ENCODE results near the gene ACR. TPM values are rescaled to one million over a fixed set of nuclear protein-coding genes. Genes with fewer than 3 reads are reported as not detected.

Gene ACR
- total and polyA plus RNA-seq, 2 of the 8 experiments (the other 6 are each of a cell fraction or from before 2014, with no cell fraction given) = 0.56 TPM; not detected in 1

DNA sequence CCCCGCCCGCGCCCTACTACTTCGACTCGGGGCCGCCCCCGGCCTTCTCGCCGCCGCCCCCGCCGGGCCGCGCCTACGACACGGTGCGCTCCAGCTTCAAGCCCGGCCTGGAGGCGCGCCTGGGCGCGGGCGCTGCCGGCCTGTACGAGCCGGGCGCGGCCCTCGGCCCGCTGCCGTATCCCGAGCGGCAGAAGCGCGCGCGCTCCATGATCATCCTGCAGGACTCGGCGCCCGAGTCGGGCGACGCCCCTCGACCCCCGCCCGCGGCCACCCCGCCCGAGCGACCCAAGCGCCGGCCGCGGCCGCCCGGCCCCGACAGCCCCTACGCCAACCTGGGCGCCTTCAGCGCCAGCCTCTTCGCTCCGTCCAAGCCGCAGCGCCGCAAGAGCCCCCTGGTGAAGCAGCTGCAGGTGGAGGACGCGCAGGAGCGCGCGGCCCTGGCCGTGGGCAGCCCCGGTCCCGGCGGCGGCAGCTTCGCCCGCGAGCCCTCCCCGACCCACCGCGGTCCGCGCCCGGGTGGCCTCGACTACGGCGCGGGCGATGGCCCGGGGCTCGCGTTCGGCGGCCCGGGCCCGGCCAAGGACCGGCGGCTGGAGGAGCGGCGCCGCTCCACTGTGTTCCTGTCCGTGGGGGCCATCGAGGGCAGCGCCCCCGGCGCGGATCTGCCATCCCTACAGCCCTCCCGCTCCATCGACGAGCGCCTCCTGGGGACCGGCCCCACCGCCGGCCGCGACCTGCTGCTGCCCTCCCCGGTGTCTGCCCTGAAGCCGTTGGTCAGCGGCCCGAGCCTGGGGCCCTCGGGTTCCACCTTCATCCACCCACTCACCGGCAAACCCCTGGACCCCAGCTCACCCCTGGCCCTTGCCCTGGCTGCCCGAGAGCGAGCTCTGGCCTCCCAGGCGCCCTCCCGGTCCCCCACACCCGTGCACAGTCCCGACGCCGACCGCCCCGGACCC lies 17.4 kb upstream of the ACR start (continued):
- TF ChIP-seq, protein P1, sequence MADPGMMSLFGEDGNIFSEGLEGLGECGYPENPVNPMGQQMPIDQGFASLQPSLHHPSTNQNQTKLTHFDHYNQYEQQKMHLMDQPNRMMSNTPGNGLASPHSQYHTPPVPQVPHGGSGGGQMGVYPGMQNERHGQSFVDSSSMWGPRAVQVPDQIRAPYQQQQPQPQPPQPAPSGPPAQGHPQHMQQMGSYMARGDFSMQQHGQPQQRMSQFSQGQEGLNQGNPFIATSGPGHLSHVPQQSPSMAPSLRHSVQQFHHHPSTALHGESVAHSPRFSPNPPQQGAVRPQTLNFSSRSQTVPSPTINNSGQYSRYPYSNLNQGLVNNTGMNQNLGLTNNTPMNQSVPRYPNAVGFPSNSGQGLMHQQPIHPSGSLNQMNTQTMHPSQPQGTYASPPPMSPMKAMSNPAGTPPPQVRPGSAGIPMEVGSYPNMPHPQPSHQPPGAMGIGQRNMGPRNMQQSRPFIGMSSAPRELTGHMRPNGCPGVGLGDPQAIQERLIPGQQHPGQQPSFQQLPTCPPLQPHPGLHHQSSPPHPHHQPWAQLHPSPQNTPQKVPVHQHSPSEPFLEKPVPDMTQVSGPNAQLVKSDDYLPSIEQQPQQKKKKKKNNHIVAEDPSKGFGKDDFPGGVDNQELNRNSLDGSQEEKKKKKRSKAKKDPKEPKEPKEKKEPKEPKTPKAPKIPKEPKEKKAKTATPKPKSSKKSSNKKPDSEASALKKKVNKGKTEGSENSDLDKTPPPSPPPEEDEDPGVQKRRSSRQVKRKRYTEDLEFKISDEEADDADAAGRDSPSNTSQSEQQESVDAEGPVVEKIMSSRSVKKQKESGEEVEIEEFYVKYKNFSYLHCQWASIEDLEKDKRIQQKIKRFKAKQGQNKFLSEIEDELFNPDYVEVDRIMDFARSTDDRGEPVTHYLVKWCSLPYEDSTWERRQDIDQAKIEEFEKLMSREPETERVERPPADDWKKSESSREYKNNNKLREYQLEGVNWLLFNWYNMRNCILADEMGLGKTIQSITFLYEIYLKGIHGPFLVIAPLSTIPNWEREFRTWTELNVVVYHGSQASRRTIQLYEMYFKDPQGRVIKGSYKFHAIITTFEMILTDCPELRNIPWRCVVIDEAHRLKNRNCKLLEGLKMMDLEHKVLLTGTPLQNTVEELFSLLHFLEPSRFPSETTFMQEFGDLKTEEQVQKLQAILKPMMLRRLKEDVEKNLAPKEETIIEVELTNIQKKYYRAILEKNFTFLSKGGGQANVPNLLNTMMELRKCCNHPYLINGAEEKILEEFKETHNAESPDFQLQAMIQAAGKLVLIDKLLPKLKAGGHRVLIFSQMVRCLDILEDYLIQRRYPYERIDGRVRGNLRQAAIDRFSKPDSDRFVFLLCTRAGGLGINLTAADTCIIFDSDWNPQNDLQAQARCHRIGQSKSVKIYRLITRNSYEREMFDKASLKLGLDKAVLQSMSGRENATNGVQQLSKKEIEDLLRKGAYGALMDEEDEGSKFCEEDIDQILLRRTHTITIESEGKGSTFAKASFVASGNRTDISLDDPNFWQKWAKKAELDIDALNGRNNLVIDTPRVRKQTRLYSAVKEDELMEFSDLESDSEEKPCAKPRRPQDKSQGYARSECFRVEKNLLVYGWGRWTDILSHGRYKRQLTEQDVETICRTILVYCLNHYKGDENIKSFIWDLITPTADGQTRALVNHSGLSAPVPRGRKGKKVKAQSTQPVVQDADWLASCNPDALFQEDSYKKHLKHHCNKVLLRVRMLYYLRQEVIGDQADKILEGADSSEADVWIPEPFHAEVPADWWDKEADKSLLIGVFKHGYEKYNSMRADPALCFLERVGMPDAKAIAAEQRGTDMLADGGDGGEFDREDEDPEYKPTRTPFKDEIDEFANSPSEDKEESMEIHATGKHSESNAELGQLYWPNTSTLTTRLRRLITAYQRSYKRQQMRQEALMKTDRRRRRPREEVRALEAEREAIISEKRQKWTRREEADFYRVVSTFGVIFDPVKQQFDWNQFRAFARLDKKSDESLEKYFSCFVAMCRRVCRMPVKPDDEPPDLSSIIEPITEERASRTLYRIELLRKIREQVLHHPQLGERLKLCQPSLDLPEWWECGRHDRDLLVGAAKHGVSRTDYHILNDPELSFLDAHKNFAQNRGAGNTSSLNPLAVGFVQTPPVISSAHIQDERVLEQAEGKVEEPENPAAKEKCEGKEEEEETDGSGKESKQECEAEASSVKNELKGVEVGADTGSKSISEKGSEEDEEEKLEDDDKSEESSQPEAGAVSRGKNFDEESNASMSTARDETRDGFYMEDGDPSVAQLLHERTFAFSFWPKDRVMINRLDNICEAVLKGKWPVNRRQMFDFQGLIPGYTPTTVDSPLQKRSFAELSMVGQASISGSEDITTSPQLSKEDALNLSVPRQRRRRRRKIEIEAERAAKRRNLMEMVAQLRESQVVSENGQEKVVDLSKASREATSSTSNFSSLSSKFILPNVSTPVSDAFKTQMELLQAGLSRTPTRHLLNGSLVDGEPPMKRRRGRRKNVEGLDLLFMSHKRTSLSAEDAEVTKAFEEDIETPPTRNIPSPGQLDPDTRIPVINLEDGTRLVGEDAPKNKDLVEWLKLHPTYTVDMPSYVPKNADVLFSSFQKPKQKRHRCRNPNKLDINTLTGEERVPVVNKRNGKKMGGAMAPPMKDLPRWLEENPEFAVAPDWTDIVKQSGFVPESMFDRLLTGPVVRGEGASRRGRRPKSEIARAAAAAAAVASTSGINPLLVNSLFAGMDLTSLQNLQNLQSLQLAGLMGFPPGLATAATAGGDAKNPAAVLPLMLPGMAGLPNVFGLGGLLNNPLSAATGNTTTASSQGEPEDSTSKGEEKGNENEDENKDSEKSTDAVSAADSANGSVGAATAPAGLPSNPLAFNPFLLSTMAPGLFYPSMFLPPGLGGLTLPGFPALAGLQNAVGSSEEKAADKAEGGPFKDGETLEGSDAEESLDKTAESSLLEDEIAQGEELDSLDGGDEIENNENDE (IDR thresholded peaks at IDR 0.05; ENCODE audit: insufficient replicate concordance, low read length) = no peak
- no peak for TF ChIP-seq BACH1 (IDR thresholded peaks at IDR 0.05; ENCODE audit: low read length)

Measured in H1 (cell line).